Germinal center (tissue), 1 donor: ENCODE data around the gene AP3M1.

ENCODE experiments used
- DNase-seq: peaks from one replicate; pipeline ENCODE4 v3.0.0; 2012; ENCODE audit warnings: mixed read lengths, low spot score

Gene AP3M1

GRCh38 chr10:74114041-74114448 is 36.6 kb downstream of the AP3M1 start:
- DNase-seq: no peak

GRCh38 chr10:74113546-74113945 is 37.1 kb downstream of the AP3M1 start:
- no peak for DNase-seq

GRCh38 chr10:74111799-74112198 is 38.8 kb downstream of the AP3M1 start:
- DNase-seq: no peak

- DNase-seq: no peak
Measured at GRCh38 chr10:74110120-74110519, 40.5 kb downstream of the AP3M1 start.

- DNase-seq: no peak
Measured at GRCh38 chr10:74109452-74109851, 41.2 kb downstream of the AP3M1 start.

GRCh38 chr10:74107391-74107790 is 43.2 kb downstream of the AP3M1 start:
- DNase-seq: no peak

GRCh38 chr10:74104996-74105395 is 45.6 kb downstream of the AP3M1 start:
- no peak for DNase-seq

- no peak for DNase-seq
Measured at GRCh38 chr10:74104480-74104879, 46.1 kb downstream of the AP3M1 start.

- peak; percentile 45 for DNase-seq
Measured at GRCh38 chr10:74103560-74104258, 46.9 kb downstream of the AP3M1 start.

- DNase-seq: no peak
Measured at GRCh38 chr10:74099836-74100235, 50.8 kb downstream of the AP3M1 start.

GRCh38 chr10:74099420-74099819 is 51.2 kb downstream of the AP3M1 start:
- DNase-seq: no peak

GRCh38 chr10:74097776-74098175 is 52.9 kb downstream of the AP3M1 start:
- DNase-seq: no peak

GRCh38 chr10:74096777-74097176 is 53.9 kb downstream of the AP3M1 start:
- DNase-seq: peak; percentile 57

GRCh38 chr10:74094231-74094630 is 56.4 kb downstream of the AP3M1 start:
- DNase-seq: no peak

- DNase-seq: no peak
Measured at GRCh38 chr10:74093530-74094164, 57.0 kb downstream of the AP3M1 start.

GRCh38 chr10:74092372-74092771 is 58.3 kb downstream of the AP3M1 start:
- no peak for DNase-seq

GRCh38 chr10:74088722-74089121 is 61.9 kb downstream of the AP3M1 start:
- DNase-seq: no peak

GRCh38 chr10:74086317-74086716 is 64.3 kb downstream of the AP3M1 start:
- DNase-seq: no peak

GRCh38 chr10:74084955-74085354 is 65.7 kb downstream of the AP3M1 start:
- no peak for DNase-seq

- no peak for DNase-seq
Measured at GRCh38 chr10:74083304-74083703, 67.3 kb downstream of the AP3M1 start.

GRCh38 chr10:74081941-74082718 is 68.5 kb downstream of the AP3M1 start:
- DNase-seq: no peak

- DNase-seq: peak; percentile 74
Measured at GRCh38 chr10:74081192-74081803, 69.3 kb downstream of the AP3M1 start.
